HG03521 (cell line): ENCODE measurements around the gene ANP32E.

Experiments
- ATAC-seq: cut with Tn5 transposase; IDR thresholded peaks from one replicate; pipeline ENCODE4 v1.9.1; 2021; ENCODE audit warnings: mild to moderate bottlenecking, moderate library complexity; ENCODE audit not compliant: unreplicated experiment

The ANP32E gene

DNA sequence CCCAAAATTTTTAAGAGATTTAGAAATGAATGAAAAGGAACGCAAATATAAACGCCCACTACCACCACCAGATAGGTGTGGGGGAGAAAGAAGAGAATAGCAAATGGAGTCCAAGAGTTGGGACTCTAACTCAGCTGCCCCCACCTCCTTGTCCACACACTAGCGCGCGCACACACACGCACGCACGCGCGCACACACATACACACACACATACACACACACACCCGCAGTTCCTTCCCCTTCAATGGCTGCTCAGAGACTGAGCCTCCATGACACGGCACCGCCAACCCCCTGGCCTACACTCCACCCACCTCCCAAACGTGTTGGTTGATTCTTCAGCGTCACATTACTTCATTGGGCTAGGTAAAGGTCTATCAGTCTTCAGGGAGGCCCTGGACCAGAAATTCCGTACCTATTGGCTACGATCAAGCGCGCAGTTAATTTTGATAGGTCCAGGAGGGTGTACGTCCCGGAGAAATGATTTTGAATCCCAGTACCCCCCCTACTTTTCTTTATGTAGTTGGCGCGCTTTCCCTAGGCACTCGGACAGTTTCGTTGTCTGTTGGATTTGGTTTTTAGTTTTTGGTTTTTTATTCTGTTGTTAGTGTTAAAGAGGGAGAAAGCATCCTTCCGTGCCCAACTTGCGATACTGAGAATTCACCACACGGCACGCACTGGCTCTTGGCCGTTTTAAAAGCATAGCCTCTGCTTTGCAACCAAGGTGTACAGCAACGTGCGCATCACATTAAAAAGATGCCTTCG, at the start of gene ANP32E:
Gene ANP32E (minus strand): TSS at position 261 of the 762 bp plus-strand sequence. CDS start 326 bp downstream, outside the sequence.
- peak; percentile 75 for ATAC-seq

DNA sequence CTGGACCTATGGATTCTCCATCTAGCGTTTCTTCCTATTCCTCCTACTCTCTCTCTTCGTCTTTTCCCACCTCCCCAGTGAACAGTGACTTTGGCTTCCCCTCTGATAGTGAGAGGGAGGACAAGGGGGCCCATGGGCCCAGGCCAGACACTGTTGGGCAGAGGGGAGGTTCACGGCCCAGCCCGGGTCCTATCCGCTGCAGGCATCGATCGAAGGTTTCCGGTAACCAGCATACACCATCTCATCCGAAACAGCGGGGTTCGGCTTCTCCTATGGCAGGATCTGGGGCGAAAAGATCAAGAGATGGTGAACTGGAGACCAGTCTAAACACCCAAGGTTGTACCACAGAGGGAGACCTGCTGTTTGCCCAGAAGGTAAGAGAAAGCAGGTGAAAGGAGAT, 47.3 kb upstream of the ANP32E start:
- ATAC-seq, result no peak

DNA sequence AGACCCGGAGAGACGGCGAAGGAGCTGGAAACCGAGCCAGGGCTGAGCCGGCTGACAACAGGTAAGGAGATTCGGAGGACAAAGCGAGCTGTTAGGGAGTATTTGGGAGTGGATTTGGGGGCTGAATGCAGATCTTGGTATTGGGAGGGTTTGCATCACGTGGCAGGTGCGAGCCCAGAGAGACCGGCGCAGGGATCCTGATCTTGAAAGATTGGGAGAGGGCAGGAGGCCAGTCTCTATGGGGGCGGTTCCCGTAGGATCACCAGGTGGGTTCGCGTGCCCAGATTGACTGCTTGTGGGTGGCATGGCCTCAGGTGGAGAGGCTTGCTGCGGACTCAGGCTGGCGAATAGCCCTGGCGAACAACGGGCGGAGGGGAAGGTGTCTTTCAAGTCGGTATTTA, 46.6 kb upstream of the ANP32E start:
- no peak for ATAC-seq

DNA sequence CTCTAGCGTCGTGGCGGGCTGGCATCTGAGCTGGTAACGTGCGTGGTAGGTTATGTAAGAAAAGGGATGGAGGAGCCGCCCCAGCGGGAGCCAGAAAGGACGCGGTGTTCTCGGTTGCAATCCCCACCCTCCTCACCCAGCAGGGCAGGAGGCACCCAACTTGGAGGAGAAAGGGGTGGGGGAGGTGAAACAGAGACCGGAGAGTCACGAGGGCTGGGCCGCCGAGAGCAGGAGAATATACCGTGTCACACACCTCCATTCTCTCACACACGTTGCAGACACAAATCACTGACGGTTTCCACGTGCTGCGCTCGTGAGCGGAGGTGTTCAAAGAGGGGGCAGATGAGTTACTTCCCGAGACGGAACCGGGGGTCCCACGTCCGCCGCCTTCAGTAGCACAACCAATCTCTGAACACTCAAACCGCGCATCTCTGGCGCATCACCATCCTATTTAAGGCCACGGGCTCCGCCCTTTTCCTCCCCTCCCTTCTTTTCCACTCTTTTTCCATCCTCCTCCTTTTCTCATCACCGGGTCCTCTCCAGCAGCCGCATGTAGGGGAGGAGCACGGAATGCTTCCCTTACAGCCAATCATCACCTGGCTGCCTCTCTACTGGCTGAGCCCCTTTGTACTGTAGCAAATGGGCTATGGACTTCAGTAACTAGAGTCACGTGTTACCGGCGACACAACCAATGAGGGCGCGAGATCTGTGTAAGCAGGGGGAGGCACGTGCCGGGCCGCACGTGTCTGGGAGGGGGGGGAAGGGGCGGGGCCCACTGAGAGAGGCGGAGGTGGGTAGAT, 46.0 kb upstream of the ANP32E start, which contains the start of gene CIART:
Gene CIART (plus strand): TSS at position 797 of the 800 bp plus-strand sequence. CDS start 714 bp downstream, outside the sequence.
- ATAC-seq, result peak; percentile 68

DNA sequence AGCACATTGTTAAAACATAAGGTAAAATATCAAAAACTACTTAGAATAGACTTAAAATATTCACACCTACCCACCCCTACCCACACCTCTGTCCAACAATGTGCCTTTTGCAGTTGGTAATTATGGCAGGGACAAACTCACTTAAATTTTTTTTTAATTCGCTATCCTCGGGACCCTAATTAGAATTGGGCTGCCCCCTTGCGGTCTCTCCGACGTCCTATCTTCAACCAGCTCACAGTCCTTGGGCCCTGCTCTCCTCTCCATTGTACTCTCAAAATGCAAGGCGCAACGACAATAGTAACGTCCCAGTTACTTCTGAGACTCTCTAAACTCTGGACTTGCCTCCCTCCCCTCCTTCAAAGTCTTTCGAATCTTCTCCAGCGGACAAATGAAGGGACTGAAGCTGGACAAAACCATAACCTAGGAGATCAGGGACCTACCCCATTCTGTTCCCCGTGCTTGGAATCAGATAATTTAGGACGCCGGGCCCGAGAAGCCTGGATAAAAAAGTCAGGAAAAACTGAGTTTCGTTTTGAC, 45.4 kb upstream of the ANP32E start:
- no peak for ATAC-seq

DNA sequence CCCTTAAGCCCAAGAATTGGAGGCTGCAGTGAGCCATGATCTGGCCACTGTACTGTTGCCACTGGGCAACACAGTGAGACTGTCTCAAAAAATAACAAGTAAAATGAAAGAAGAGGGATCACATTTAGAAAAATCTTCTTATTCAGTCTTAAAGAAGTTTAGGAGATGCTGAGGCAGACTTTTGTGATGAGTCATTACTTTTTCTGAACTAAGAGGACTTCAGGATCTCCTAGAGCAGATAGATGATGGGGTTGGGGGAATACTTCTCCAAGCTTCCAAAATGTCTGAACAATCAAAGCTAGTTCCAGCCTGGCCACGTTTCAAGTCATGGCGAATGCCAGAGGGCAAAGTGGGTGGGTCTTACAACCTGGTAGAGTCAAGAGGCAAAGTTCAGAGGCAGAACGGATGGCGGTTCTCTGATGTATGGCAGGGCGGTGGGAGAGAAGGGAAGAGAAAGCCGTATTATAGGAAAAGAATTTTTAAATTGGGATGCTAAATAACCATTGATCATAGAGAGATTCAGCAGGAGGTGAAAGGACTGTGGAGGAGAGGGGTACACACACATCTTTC, 44.3 kb upstream of the ANP32E start:
- no peak for ATAC-seq

DNA sequence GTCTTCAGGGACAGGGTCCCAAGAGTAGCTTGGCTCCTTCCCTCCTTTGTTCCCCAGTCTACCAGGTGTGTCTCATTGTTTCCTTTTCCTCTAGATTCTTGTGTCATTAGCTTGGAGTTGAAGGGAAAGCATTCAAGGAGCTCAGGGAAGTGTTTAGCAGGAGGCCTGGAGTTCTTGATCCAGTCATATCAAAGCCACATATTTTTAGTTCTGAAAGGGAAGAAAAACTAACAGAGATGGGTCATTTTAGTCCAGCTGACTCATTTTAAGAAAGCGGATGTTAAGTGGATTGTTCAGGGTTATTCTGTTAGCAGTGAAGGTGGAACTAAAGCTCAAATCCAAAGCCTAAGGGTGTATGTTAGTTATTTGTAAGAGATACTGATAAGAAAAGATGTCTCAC, 37.4 kb upstream of the ANP32E start:
- no peak for ATAC-seq

DNA sequence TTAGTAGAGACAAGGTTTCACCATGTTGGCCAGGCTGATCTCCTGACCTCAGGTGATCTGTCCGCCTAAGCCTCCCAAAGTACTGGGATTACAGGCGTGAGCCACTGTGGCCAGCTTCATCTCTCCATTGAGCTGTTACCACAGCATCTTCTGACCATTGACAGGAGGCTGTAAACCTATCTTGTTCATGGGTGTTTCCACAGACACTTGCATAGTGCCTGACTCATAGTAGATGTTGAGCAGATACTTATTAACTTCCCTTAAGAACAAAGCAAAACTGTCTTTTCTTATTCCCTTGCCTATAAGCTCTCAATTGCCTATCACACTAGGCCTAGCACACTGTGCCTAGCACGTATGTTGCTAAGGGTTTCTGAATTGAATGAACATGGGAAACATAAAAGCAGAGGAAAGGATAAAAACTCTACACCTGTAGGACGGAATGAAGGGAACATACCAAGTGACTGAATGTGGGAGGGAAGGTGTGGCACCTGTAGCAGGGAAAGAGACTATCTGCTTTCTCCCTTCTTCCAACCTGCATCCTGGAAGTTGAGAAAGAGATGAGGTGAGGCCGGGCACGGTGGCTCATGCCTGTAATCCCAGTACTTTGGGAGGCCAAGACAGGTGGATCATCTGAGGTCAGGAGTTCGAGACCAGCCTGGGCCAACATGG, 35.5 kb upstream of the ANP32E start:
- no peak for ATAC-seq

DNA sequence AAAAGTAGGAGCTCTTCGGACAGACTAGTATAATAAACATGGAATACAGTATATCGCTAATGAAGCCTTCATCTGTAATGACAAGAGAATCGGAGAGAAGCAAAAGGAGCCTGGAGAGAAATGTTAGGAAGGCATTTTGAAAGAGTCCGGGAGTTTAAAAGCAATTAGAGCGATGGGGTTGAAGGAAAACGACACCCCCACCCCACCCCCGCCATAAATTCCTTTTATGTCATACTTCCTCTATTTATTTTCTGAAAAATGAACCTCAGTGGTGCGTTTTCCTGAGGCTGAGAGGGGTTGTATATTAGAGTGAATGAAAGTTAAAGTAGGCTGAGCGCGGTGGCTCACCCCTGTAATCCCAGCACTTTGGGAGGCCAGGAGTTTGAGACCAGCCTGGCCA, 33.5 kb upstream of the ANP32E start:
- no peak for ATAC-seq

DNA sequence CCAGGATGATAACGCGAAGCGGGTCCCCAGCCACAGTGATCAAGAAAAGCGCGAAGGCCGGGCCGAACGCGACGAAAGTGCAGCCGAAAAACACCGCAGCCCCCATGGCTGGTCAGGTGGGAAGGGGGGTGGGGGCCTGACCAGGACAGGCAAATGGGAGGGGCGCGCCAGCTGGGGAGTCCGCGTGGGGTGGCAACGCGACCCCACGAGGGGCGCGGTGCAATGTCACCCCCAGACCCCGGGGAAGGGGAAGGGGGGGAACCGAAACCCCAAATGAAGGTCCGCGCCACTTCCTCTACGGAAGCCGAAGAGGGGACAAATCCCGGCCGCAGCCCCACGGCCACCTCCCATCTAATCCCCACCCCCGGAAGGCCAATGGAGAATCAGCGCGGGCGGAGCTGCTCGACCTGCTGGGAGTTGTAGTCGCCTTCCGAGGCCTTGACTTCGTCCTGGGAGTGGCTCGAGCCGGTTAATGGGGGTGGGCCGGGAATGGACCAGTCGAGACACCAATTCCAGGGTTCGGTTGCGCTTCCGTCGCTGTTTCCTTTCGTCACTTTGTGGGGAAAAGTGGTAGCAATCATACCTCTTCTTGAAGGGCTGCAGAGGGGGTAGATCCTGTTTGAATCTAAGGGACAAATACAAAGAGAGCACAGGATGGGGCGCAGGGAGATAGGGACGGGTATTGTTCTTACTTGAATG, 32.9 kb upstream of the ANP32E start, which contains the start of gene APH1A:
Gene APH1A (minus strand): TSS at position 312 of the 699 bp plus-strand sequence. CDS start 206 bp downstream, at position 106.
- ATAC-seq, result peak; percentile 93

DNA sequence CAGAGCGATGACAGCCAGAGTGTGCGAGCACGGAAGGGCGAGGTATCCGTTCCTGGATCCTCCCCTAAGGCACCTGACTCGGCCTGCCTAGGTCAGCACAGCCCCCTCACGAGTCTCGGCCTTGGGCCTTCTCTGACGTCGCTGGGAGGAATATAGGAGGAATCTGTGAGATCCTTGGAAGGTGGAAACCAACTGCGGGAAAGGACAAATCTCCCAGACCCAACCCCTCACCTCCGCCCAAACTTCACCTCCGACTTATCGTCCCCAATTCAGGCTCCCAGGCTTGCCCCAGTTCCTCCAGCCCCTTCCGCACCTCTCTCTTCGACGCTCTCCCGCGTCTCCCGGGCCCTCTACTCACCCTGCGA, 32.4 kb upstream of the ANP32E start:
- no peak for ATAC-seq

DNA sequence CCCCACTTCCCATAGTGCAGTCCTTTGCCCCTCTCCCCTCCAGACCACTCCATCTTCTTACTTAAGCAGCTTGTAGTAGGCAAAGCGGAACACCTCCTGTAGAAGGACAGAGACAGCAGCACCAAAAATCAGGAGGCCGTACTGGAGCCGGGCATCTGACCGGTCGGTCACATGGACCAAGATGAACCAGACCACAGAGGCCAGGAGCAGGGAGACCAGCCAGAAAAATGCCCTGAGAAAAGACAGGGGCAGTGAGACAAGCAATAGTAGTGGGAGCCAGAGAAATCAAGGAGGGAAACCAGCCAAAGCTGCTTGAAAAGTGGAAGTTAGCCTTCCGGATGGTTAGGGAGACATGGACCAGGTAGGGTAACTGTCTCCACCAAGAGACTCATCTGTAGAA, 32.0 kb upstream of the ANP32E start:
- ATAC-seq, result no peak

DNA sequence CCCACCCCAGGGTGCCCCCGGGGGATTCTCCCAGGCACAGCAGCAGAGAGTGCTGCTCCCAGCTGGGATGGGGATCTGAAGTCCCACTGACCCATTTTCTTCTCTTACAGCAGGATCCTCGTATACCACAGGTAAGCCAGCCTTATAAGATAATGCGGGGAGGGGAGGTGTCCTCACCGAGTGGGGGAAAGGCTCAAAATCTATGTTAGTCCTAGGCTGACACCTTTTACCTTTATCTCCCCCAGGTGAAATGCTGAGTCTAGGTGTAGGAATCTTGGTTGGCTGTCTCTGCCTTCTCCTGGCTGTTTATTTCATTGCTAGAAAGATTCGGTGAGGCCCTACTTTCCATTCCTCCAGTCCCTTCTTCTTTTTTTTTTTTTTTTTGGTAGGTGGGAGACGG, 27.6 kb upstream of the ANP32E start:
- no peak for ATAC-seq

DNA sequence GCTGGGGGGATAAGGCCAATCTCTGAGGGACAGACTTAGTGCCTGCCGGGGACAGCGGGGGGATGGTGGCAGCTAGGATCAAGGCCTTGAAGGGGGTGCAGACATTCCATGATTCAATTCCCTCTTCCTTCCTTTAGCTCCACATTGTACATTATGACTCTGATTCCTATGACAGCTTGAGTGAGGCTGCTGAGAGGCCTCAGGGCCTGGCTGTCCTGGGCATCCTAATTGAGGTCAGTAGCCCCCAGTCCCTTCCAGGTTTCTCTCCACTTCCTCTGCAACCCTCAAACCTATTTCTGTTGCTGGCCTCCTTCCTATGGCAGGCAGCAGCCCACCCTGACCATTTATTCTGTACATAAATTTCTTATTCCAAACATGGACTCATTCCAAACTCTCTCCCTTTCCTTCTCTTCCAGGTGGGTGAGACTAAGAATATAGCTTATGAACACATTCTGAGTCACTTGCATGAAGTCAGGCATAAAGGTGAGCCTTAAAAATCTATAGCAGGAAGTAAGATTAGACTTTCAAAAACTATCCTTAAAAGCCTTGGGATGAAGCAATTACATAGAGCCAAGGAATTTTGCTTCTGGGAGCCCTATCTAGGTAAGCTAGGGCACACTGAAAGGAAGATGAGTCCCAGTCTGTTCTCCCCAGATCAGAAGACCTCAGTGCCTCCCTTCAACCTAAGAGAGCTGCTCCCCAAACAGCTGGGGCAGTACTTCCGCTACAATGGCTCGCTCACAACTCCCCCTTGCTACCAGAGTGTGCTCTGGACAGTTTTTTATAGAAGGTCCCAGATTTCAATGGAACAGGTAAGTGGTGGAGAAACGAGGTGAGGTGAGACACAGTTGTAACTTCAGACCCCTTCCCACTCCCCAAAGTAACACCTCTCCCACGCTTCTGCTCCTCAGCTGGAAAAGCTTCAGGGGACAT, 26.7 kb upstream of the ANP32E start:
- no peak for ATAC-seq

DNA sequence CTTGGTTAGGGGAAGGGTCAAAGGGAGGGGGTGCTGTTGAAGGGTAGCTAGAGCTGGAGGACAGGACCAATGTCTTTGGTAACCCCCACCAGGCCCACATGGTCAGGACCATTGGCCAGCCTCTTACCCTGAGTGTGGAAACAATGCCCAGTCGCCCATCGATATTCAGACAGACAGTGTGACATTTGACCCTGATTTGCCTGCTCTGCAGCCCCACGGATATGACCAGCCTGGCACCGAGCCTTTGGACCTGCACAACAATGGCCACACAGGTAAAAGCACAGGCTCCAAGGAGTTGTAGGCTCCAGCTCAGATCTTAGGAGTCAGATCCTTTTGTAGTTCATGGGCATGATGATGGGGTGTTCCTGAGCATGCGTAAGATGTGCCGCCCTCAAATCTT, 25.5 kb upstream of the ANP32E start:
- no peak for ATAC-seq

DNA sequence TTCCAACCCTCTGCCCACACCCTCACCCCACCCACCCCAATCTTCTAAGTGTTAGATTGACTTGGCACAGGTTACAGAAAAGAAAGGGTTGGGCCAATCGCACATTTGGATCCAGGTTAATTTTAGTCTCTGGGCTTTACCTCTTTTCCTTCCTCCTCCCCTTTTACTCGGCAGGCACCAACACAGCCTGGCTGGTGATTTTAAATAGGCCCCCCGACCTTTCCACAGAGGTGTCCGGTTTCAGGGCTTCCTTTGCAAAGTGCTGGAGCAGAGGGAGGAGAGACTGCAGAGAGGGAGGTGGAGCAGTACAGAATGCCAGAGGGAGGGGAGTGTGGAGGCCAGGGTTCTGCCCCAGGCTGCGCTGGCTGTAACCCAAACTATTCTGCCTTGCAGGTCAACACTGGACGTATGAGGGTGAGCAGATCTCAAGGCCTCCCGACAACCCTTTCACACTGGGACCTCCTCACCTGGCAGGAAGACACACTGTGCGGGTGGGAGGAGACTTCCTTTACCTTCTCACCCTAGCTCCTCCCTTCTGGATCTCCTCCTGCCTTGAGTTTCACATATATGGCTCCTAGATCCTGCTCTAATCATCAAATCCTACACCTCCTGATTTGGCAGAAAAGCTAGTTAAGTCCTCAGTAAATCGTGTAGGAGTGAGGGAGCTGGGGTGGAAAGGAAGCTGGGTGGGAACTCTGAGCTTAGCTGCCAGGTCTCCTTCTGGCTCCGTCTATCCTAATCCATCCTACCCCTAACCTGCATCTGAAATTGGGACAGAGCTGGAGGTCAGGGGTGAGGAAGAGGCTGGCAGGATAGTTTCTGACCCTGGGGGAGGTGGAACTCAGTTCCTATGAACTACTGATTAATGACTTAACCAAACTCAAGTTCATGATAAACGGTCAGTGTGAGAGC, 24.1 kb upstream of the ANP32E start:
- no peak for ATAC-seq

DNA sequence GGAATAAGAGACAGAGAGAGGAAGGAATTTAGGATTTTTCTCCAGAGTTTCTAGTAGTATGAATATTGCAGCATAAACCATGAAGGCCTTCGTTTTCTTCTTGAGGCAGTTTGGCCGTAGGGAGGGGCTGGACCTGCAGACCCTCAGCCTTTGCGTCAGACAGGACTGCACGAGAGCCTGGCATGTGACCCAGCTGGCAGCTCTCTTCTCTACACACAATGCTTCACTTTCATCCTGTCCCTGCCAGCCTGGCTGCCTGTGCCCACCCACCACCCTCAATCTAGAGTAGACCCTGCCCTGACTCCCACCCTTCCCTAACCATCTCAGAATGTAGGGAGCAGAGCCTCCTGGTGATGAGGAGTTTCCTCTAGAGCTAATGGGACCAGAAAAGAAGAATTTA, 23.3 kb upstream of the ANP32E start:
- ATAC-seq, result no peak
